Astrocyte (in vitro differentiated cells and primary cell): ENCODE data around the gene BAIAP3.

Experiments used
- CTCF ChIP-seq: IDR thresholded peaks from 2 replicates; pipeline ENCODE4 v1.5.1; 2011; ENCODE audit warnings: low read depth, mild to moderate bottlenecking, inconsistent platforms, low read length, moderate library complexity; ENCODE audit not compliant: insufficient read depth
- EZH2 ChIP-seq: IDR thresholded peaks from 2 replicates; pipeline ENCODE4 v1.6.1; 2012; ENCODE audit warnings: mild to moderate bottlenecking, low read length, inconsistent platforms; ENCODE audit not compliant: insufficient read depth

- TF ChIP-seq CTCF (no peak), EZH2 (no peak)
Observed at GRCh38 chr16:1318268-1318545, 15.2 kb upstream of the BAIAP3 start.
